Chondrocyte (in vitro differentiated cells): ENCODE measurements around the gene AOAH. TPM values are rescaled to one million over a fixed set of nuclear protein-coding genes. Genes with fewer than 3 reads are reported as not detected.

Experiments
- DNase-seq: peaks from one replicate; pipeline ENCODE4 v3.0.0; 2021; ENCODE audit warnings: mixed read lengths, low spot score
- H3K27ac Mint-ChIP-seq: one replicate; pipeline ENCODE4 v1.8.0; 2021; ENCODE audit warnings: mild to moderate bottlenecking, moderate library complexity, mixed read lengths; ENCODE audit not compliant: unreplicated experiment
- H3K27me3 Mint-ChIP-seq: 2 replicates; pipeline ENCODE4 v1.8.0; 2021; ENCODE audit warnings: low read depth, mixed read lengths
- H3K36me3 Mint-ChIP-seq: 2 replicates; pipeline ENCODE4 v1.8.0; 2021; ENCODE audit warnings: low read depth, mixed read lengths
- H3K4me1 Mint-ChIP-seq: 2 replicates; pipeline ENCODE4 v1.8.0; 2021; ENCODE audit warnings: low read depth, mild to moderate bottlenecking, mixed read lengths
- H3K4me3 Mint-ChIP-seq: one replicate; pipeline ENCODE4 v1.8.0; 2021; ENCODE audit warnings: mild to moderate bottlenecking, moderate library complexity, mixed read lengths; ENCODE audit not compliant: unreplicated experiment
- H3K9me3 Mint-ChIP-seq: 2 replicates; pipeline ENCODE4 v1.8.0; 2021; ENCODE audit warnings: low read depth, mixed read lengths
- total RNA-seq: library from RNA; stranded (reverse); gene quantifications from 3 replicates; pipeline ENCODE4 v1.2.1, GENCODE V29; 2021
- TF ChIP-seq, protein P1 (sequence below): fragments of 200-600 bp; sonication (generic); IDR thresholded peaks from 2 replicates; pipeline ENCODE4 v1.5.0; 2021; ENCODE audit warnings: antibody characterized with exemption, mild to moderate bottlenecking, moderate library complexity

Gene AOAH
- total RNA-seq, 1 donor from 2014 or later: not detected

DNA sequence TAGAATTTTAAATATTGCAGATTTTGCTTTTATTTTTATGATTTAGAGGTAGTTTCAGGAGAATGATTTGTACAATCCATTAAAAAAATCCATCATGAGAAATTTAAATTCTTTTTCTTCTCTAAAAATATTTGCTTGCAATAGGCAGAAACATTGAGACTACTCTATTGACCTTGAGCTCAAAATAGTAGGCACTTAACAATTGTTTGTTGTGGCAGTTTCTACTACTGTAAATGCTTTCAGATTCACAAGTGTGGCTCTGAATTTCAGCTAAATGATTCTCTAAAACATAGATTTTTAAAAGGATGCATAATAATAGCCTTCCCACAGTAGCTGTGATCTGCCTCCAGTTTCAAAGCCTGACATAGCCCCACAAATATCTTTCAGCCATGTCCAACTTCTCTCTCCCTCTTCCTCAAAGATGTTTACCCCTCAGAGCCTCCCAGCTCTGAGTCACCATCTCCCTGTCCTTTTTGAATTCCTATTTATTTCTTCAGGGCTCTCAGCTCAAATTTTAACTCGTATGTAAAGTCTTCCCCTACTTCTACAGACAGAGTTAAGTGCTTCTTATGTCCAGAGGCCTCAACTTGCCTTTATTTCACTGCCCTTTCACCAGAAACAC is 160.5 kb downstream of the AOAH start:
- Mint-ChIP-seq H3K27ac (no peak overlapping the region), H3K9me3 (peaks cover 9% of the 10 kb centered on the region), H3K4me3 (no peak overlapping the region), H3K27me3 (peaks cover 10% of the 10 kb centered on the region), H3K36me3 (peaks cover 2% of the 10 kb centered on the region), H3K4me1 (peaks cover 10% of the 10 kb centered on the region)
- TF ChIP-seq, protein P1, sequence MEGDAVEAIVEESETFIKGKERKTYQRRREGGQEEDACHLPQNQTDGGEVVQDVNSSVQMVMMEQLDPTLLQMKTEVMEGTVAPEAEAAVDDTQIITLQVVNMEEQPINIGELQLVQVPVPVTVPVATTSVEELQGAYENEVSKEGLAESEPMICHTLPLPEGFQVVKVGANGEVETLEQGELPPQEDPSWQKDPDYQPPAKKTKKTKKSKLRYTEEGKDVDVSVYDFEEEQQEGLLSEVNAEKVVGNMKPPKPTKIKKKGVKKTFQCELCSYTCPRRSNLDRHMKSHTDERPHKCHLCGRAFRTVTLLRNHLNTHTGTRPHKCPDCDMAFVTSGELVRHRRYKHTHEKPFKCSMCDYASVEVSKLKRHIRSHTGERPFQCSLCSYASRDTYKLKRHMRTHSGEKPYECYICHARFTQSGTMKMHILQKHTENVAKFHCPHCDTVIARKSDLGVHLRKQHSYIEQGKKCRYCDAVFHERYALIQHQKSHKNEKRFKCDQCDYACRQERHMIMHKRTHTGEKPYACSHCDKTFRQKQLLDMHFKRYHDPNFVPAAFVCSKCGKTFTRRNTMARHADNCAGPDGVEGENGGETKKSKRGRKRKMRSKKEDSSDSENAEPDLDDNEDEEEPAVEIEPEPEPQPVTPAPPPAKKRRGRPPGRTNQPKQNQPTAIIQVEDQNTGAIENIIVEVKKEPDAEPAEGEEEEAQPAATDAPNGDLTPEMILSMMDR: no peak
- DNase-seq: no peak

DNA sequence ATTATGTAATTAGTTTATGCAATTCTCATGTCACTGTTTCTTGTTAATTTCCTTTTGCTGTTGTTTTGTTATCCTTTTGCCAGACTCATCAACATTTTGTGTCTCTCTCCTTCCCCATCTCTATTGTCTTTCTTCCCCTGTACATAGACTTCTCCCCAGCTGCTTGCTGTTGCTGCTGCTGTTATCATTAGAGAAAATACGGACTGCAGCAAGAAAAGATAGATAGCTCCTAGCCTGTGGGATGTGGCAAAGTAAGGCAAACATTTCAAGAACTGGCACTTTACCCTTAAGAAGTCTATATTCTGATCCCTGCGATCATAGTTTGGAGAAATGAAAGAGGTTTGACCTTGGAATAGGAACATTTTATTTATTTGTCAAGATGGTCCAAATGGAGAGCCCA is 162.2 kb downstream of the AOAH start:
- TF ChIP-seq, protein P1: no peak
- Mint-ChIP-seq H3K9me3 (peaks cover 9% of the 10 kb centered on the region), H3K4me1 (peaks cover 10% of the 10 kb centered on the region), H3K4me3 (no peak overlapping the region), H3K36me3 (peaks cover 2% of the 10 kb centered on the region), H3K27me3 (peaks cover 7% of the 10 kb centered on the region), H3K27ac (no peak overlapping the region)
- no peak for DNase-seq

DNA sequence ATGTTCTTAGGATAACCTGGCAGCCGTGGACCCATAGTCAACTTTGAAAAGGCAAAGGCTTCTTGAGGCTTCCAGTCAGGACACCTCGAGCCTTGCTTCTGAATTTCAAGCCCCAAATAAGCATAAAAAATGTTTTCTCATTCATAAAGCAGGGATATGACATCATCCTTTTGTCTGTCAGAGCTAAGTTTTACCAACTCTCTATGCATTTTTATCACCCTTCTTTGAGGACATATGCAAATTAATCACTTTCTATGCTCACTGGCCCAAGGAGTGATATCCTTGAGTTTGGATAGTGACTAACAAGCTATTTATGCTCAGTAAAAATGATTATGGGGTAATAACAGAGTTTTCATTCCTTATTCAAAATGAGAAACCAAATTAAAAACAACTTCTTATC is 175.3 kb downstream of the AOAH start:
- no peak overlapping the region for H3K4me3 Mint-ChIP-seq

DNA sequence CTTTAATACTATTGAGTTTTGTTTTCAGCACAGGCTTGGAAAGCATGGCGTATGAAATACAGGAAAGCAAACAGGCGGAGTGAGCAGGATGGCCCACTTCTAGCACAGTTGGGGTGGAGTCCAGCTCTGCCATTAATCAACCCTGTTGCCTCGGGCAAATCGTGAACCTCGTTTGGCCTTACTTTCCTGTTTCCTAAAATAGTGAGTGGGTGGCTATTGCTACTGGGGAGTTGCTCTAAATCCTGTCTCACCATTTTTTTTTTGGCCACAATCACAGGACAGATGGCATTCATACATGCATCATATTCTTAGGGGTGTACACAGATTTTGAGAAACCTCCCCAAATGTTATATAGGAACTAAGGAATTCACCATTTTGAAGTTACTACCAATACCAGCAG is 176.9 kb downstream of the AOAH start:
- H3K4me1 Mint-ChIP-seq: no peaks in the 10 kb centered on the region
- H3K4me3 Mint-ChIP-seq: no peak overlapping the region
- no peak for DNase-seq
- H3K27me3 Mint-ChIP-seq: peaks cover 13% of the 10 kb centered on the region
- H3K9me3 Mint-ChIP-seq: peaks cover 3% of the 10 kb centered on the region
- TF ChIP-seq, protein P1: no peak
- no peak overlapping the region for H3K27ac Mint-ChIP-seq
- no peaks in the 10 kb centered on the region for H3K36me3 Mint-ChIP-seq

More for the DNA sequence above, 175.3 kb downstream of the AOAH start:
- H3K27me3 Mint-ChIP-seq: peaks cover 9% of the 10 kb centered on the region
- no peaks in the 10 kb centered on the region for H3K4me1 Mint-ChIP-seq
- H3K27ac Mint-ChIP-seq: no peak overlapping the region
- TF ChIP-seq, protein P1: no peak
- no peaks in the 10 kb centered on the region for H3K36me3 Mint-ChIP-seq
- peaks cover 3% of the 10 kb centered on the region for H3K9me3 Mint-ChIP-seq
- DNase-seq: no peak

DNA sequence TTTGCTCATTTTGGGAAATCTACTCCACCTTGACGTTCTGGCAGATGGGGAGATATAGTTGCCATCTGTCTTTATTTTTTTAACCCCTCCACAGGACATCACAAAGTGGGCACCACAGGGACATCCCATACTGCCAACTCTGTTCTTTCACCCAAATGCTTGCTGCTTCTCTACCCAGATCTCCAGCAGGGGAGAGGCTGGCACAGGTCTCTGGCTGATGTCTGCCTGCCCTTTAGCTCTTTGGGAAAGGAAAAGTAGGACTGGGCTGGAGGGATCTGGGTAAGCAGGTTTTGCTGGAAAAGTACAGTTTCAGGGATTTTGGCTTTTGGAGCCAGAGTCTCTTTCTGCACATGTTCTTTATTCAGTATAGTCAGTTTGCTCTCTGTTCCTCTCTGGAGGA is 178.0 kb downstream of the AOAH start:
- no peaks in the 10 kb centered on the region for H3K4me1 Mint-ChIP-seq
- TF ChIP-seq, protein P1: no peak
- H3K4me3 Mint-ChIP-seq: no peak overlapping the region
- peaks cover 1% of the 10 kb centered on the region for H3K9me3 Mint-ChIP-seq
- H3K27ac Mint-ChIP-seq: no peak overlapping the region
- no peak for DNase-seq
- H3K27me3 Mint-ChIP-seq: peaks cover 14% of the 10 kb centered on the region
- H3K36me3 Mint-ChIP-seq: no peaks in the 10 kb centered on the region
